Ishikawa (cell line): ENCODE results near the gene DTX1.

Source experiments
- CEBPB ChIP-seq: IDR thresholded peaks from 2 replicates; pipeline ENCODE4 v1.6.1; 2012
- CREB1 ChIP-seq: IDR thresholded peaks from 2 replicates; pipeline ENCODE4 v1.6.1; 2012; ENCODE audit warnings: low read depth
- EGR1 ChIP-seq: IDR thresholded peaks from 2 replicates; pipeline ENCODE4 v1.6.1; 2012
- EP300 ChIP-seq: IDR thresholded peaks from 2 replicates; pipeline ENCODE4 v1.6.1; 2012; ENCODE audit warnings: borderline replicate concordance
- NFIC ChIP-seq: IDR thresholded peaks from 2 replicates; pipeline ENCODE4 v1.6.1; 2012
- TAF1 ChIP-seq: IDR thresholded peaks from 2 replicates; pipeline ENCODE4 v1.6.1; 2012; ENCODE audit warnings: low read depth, mild to moderate bottlenecking
- TCF12 ChIP-seq: IDR thresholded peaks from 2 replicates; pipeline ENCODE4 v1.6.1; 2012; ENCODE audit warnings: low read depth
- TEAD4 ChIP-seq: IDR thresholded peaks from 2 replicates; pipeline ENCODE4 v1.6.1; 2012
- YY1 ChIP-seq: IDR thresholded peaks from 2 replicates; pipeline ENCODE4 v1.6.1; 2012; ENCODE audit warnings: low read depth
- ZBTB7A ChIP-seq: IDR thresholded peaks from 2 replicates; pipeline ENCODE4 v1.6.1; 2012; ENCODE audit warnings: low read depth
- TF ChIP-seq, protein P1 (sequence below): IDR thresholded peaks from 2 replicates; pipeline ENCODE4 v1.6.1; 2012
- TF ChIP-seq, protein P2 (sequence below): IDR thresholded peaks from 2 replicates; pipeline ENCODE4 v1.6.1; 2012; ENCODE audit warnings: low read depth, mild to moderate bottlenecking
- TF ChIP-seq, protein P3 (sequence below): IDR thresholded peaks from 2 replicates; pipeline ENCODE4 v1.6.1; 2012

The DTX1 gene

DNA sequence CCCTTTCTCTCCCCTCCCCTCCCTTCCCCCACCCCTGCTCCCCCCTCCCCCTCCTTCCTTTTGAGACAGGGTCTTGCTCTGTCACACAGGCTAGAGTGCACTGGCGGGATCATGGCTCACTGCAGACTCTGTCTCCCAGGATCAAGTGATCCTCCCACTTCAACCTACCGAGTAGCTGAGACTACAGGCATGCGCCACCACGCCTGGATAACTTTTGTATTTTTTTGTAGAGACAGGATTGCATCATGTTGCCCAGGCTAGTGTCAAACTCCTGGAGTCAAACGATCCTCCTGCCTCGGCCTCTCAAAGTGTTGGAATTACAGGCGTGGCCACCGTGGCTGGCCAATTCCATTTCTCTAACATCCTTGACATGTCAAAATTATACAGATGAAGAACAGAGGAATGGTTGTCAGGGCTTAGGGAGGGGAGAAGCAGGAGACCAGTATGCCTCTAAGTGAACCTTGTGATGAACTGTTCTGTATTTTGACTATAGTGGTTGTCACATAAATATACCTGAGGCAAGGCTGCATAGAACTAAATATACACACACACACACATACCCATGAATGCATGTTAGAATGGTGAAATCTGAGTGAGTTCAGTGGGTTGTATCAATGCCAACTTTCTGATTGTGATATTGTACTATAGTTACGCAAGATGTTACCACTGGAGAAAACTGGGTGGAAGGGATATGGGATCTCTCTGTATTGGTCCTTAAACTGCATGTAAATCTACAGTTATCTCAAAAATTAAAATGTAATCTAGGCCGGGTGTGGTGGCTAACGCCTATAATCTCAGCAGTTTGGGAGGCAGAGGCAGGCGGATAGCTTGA is 89.4 kb downstream of the DTX1 start:
- TF ChIP-seq CREB1 (no peak), CEBPB (peak; percentile 90), EGR1 (no peak)
- TF ChIP-seq, protein P1, sequence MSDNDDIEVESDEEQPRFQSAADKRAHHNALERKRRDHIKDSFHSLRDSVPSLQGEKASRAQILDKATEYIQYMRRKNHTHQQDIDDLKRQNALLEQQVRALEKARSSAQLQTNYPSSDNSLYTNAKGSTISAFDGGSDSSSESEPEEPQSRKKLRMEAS: peak; percentile 50; the same call in 1 of the 2 replicates

DNA sequence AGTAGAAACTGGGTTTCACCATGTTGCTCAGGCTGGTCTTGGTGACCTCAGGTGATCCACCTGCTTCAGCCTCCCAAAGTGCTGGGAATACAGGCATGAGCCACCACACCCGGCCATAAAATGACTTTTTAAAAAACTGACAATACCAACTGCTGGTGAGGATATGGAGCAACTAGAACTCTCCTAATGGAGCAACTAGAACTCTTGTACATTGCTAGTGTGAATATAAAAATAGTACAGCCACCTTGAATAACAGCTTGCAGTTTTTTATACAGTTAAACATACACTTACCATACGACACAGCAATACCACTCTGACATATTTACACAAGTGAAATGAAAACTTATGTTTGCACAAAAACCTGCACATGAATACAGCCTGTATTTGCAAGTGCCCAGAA is 90.5 kb downstream of the DTX1 start:
- TF ChIP-seq TCF12 (no peak), YY1 (no peak), EGR1 (no peak), TAF1 (no peak), TEAD4 (no peak), EP300 (no peak), ZBTB7A (no peak), NFIC (no peak), CREB1 (no peak)
- TF ChIP-seq, protein P1: no peak
- TF ChIP-seq, protein P2, sequence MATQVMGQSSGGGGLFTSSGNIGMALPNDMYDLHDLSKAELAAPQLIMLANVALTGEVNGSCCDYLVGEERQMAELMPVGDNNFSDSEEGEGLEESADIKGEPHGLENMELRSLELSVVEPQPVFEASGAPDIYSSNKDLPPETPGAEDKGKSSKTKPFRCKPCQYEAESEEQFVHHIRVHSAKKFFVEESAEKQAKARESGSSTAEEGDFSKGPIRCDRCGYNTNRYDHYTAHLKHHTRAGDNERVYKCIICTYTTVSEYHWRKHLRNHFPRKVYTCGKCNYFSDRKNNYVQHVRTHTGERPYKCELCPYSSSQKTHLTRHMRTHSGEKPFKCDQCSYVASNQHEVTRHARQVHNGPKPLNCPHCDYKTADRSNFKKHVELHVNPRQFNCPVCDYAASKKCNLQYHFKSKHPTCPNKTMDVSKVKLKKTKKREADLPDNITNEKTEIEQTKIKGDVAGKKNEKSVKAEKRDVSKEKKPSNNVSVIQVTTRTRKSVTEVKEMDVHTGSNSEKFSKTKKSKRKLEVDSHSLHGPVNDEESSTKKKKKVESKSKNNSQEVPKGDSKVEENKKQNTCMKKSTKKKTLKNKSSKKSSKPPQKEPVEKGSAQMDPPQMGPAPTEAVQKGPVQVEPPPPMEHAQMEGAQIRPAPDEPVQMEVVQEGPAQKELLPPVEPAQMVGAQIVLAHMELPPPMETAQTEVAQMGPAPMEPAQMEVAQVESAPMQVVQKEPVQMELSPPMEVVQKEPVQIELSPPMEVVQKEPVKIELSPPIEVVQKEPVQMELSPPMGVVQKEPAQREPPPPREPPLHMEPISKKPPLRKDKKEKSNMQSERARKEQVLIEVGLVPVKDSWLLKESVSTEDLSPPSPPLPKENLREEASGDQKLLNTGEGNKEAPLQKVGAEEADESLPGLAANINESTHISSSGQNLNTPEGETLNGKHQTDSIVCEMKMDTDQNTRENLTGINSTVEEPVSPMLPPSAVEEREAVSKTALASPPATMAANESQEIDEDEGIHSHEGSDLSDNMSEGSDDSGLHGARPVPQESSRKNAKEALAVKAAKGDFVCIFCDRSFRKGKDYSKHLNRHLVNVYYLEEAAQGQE: no peak
- TF ChIP-seq, protein P3, sequence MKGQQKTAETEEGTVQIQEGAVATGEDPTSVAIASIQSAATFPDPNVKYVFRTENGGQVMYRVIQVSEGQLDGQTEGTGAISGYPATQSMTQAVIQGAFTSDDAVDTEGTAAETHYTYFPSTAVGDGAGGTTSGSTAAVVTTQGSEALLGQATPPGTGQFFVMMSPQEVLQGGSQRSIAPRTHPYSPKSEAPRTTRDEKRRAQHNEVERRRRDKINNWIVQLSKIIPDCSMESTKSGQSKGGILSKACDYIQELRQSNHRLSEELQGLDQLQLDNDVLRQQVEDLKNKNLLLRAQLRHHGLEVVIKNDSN: no peak
